HEK293T (cell line): ENCODE results near the gene ACSL5.

Experiments used
- BHLHE40 ChIP-seq: fragments of 450-650 bp; IDR thresholded peaks from 2 replicates; pipeline ENCODE4 v1.6.1; 2016; ENCODE audit warnings: mild to moderate bottlenecking, moderate library complexity, borderline replicate concordance
- CTBP1 ChIP-seq: fragments of 450-650 bp; IDR thresholded peaks from 2 replicates; pipeline ENCODE4 v1.6.1; 2016; ENCODE audit warnings: borderline replicate concordance
- FOXA1 ChIP-seq: fragments of 450-650 bp; IDR thresholded peaks from 2 replicates; pipeline ENCODE4 v1.6.1; 2016; ENCODE audit warnings: mild to moderate bottlenecking
- FOXK2 ChIP-seq: fragments of 450-650 bp; IDR thresholded peaks from 2 replicates; pipeline ENCODE4 v1.6.1; 2016; ENCODE audit warnings: mild to moderate bottlenecking
- HDGF ChIP-seq: fragments of 450-650 bp; IDR thresholded peaks from 2 replicates; pipeline ENCODE4 v1.6.1; 2017; ENCODE audit warnings: antibody characterized with exemption, borderline replicate concordance
- L3MBTL2 ChIP-seq: fragments of 450-650 bp; conservative IDR thresholded peaks from 2 replicates; pipeline ENCODE4 v1.6.1; 2016; ENCODE audit warnings: mild to moderate bottlenecking
- NFRKB ChIP-seq: fragments of 450-650 bp; IDR thresholded peaks from 2 replicates; pipeline ENCODE4 v1.6.1; 2016; ENCODE audit warnings: mild to moderate bottlenecking, moderate library complexity
- PKNOX1 ChIP-seq: fragments of 450-650 bp; IDR thresholded peaks from 2 replicates; pipeline ENCODE4 v1.6.1; 2016
- SP1 ChIP-seq: fragments of 450-650 bp; IDR thresholded peaks from 2 replicates; pipeline ENCODE4 v1.6.1; 2017
- TARDBP ChIP-seq: fragments of 450-650 bp; IDR thresholded peaks from 2 replicates; pipeline ENCODE4 v1.6.1; 2016
- ZNF384 ChIP-seq: fragments of 450-650 bp; IDR thresholded peaks from 2 replicates; pipeline ENCODE4 v1.6.1; 2016

GRCh38 chr10:112365451-112365850 is 8.5 kb upstream of the ACSL5 start:
- TF ChIP-seq FOXA1 (no peak), FOXK2 (no peak), SP1 (no peak), HDGF (no peak), TARDBP (no peak), NFRKB (no peak), BHLHE40 (no peak), CTBP1 (no peak), L3MBTL2 (no peak), PKNOX1 (no peak), ZNF384 (no peak)
